IMR-90 (cell line): ENCODE data around the gene MRPL20. TPM values are rescaled to one million over a fixed set of nuclear protein-coding genes. Genes with fewer than 3 reads are reported as not detected.
"Not testable (repeated sequence)": the region's sequence is repeated elsewhere in the genome, so short reads cannot be mapped to it uniquely, and the experiment has no call there.

ENCODE experiments used
- ATAC-seq: fragments of 200-7000 bp; cut with Tn5 transposase; 2 replicates; pipeline ENCODE4 v1.9.1; 2020; ENCODE audit warnings: low read depth, mild to moderate bottlenecking, moderate library complexity
- BruUV-seq: library from RNA; stranded (reverse); fragments of 400-500 nt; replicated peaks from 2 replicates; lab custom pipeline; 2021; lab: Mats Ljungman, UMichigan
- CTCF ChIA-PET: fragments of 300-600 bp; formaldehyde crosslinking; extraction: SDS; loops from one replicate; lab custom pipeline; 2021; ENCODE audit warnings: antibody characterized with exemption; lab: Yijun Ruan, JAX
- POLR2A ChIA-PET: fragments of 300-600 bp; sonication (Branson Sonifier 250); formaldehyde crosslinking; loops from one replicate; lab custom pipeline; 2022; ENCODE audit warnings: antibody characterized with exemption; ENCODE audit not compliant: unreplicated experiment; lab: Charles Lee
- DNase-seq: peaks from one replicate; pipeline ENCODE4 v3.0.0; 2013
- H2AFZ ChIP-seq: replicated peaks from 2 replicates; pipeline ENCODE3; 2013; ENCODE audit warnings: low read length, mild to moderate bottlenecking; ENCODE audit not compliant: poor library complexity
- H2AK5ac ChIP-seq: 2 replicates; pipeline ENCODE4 v1.6.1; 2013; ENCODE audit warnings: low read depth, low read length, inconsistent platforms
- H2AK9ac ChIP-seq: replicated peaks from 2 replicates; pipeline ENCODE3; 2013; ENCODE audit warnings: mild to moderate bottlenecking, low read depth, low read length, moderate library complexity; ENCODE audit not compliant: poor library complexity
- H2BK120ac ChIP-seq: 2 replicates; pipeline ENCODE4 v1.6.1; 2013; ENCODE audit warnings: low read depth, low read length, inconsistent platforms
- H2BK15ac ChIP-seq: 3 replicates; pipeline ENCODE4 v1.6.1; 2013; ENCODE audit warnings: low read depth, low read length, inconsistent platforms
- H2BK20ac ChIP-seq: 2 replicates; pipeline ENCODE4 v1.6.1; 2013; ENCODE audit warnings: low read depth, mild to moderate bottlenecking, inconsistent platforms, low read length, moderate library complexity
- H2BK5ac ChIP-seq: 2 replicates; pipeline ENCODE4 v1.6.1; 2013; ENCODE audit warnings: mild to moderate bottlenecking, low read depth, low read length, inconsistent platforms; ENCODE audit not compliant: poor library complexity, severe bottlenecking
- H3K14ac ChIP-seq: replicated peaks from 2 replicates; pipeline ENCODE4 v1.6.1; 2013; ENCODE audit warnings: low read depth, low read length, inconsistent platforms
- H3K18ac ChIP-seq: 2 replicates; pipeline ENCODE4 v1.6.1; 2013; ENCODE audit warnings: low read depth, low read length, control low read depth
- H3K23ac ChIP-seq: 2 replicates; pipeline ENCODE4 v1.6.1; 2013; ENCODE audit warnings: low read depth, low read length, inconsistent platforms
- H3K27ac ChIP-seq: 2 replicates; pipeline ENCODE4 v1.5.1; 2013; ENCODE audit warnings: mild to moderate bottlenecking, control low read depth, low read length; ENCODE audit not compliant: insufficient read depth
- H3K27me3 ChIP-seq: 2 replicates; pipeline ENCODE4 v1.6.1; 2013; ENCODE audit warnings: low read length; ENCODE audit not compliant: control insufficient read depth, insufficient read depth
- H3K36me3 ChIP-seq: 2 replicates; pipeline ENCODE4 v1.6.1; 2013; ENCODE audit warnings: low read length, mixed read lengths; ENCODE audit not compliant: control insufficient read depth, insufficient read depth
- H3K4ac ChIP-seq: 2 replicates; pipeline ENCODE4 v1.6.1; 2013; ENCODE audit warnings: low read depth, low read length, inconsistent platforms
- H3K4me1 ChIP-seq: 2 replicates; pipeline ENCODE4 v1.6.1; 2013; ENCODE audit warnings: low read length, mixed read lengths; ENCODE audit not compliant: control insufficient read depth, insufficient read depth
- H3K4me2 ChIP-seq: 2 replicates; pipeline ENCODE4 v1.6.1; 2013; ENCODE audit warnings: low read depth, mild to moderate bottlenecking, control low read depth, low read length, moderate library complexity
- H3K4me3 ChIP-seq: 2 replicates; pipeline ENCODE4 v1.5.1; 2013; ENCODE audit warnings: low read depth, mild to moderate bottlenecking, control low read depth, low read length, moderate library complexity; ENCODE audit not compliant: insufficient read depth
- H3K56ac ChIP-seq: 2 replicates; pipeline ENCODE4 v1.6.1; 2013; ENCODE audit warnings: low read length, inconsistent platforms; ENCODE audit not compliant: insufficient read depth; ENCODE audit errors: extremely low read depth
- H3K79me1 ChIP-seq, 2 experiments: 2 replicates each; pipeline ENCODE4 v1.6.1; 2013; ENCODE audit warnings: low read length in 2 of 2, inconsistent platforms in 1 of 2, low read depth in 1 of 2
- H3K9ac ChIP-seq: 2 replicates; pipeline ENCODE4 v1.6.1; 2013; ENCODE audit warnings: low read depth, low read length, control low read depth
- H3K9me1 ChIP-seq: 2 replicates; pipeline ENCODE4 v1.6.1; 2013; ENCODE audit warnings: low read length, inconsistent platforms; ENCODE audit not compliant: insufficient read depth
- H3K9me3 ChIP-seq: 2 replicates; pipeline ENCODE4 v1.6.1; 2013; ENCODE audit warnings: low read length; ENCODE audit not compliant: control insufficient read depth, insufficient read depth
- H4K20me1 ChIP-seq: 2 replicates; pipeline ENCODE4 v1.6.1; 2013; ENCODE audit warnings: low read length, inconsistent platforms; ENCODE audit not compliant: insufficient read depth
- H4K5ac ChIP-seq: 2 replicates; pipeline ENCODE4 v1.6.1; 2013; ENCODE audit warnings: mild to moderate bottlenecking, low read depth, low read length, control low read depth
- H4K8ac ChIP-seq, 2 experiments: 2 replicates each; pipeline ENCODE4 v1.6.1; 2013; ENCODE audit warnings: low read depth in 2 of 2, low read length in 2 of 2, control low read depth in 1 of 2, inconsistent platforms in 1 of 2
- H4K91ac ChIP-seq: 2 replicates; pipeline ENCODE4 v1.6.1; 2013; ENCODE audit warnings: low read depth, low read length, inconsistent platforms; ENCODE audit not compliant: insufficient read depth
- WGBS, 2 experiments: methylation state at CpG; one replicate each; pipeline versions ENCODE4 v1.1.5 to v1.1.7; 2013; ENCODE audit warnings: missing lambda C conversion rate in 2 of 2; ENCODE audit not compliant: insufficient read length in 1 of 2; ENCODE audit errors: extremely low coverage in 2 of 2; 5-methylcytosine and 5-hydroxymethylcytosine counted together
- dilution Hi-C: fragments of 300-500 bp; cut with HindIII; formaldehyde crosslinking; loops from one replicate; pipeline ENCODE4 v1.14.3; 2018; ENCODE audit warnings: low sequenced_read_pairs; ENCODE audit not compliant: unreplicated experiment
- in situ Hi-C: fragments of 300-500 bp; cut with MboI; formaldehyde crosslinking; loops from 3 replicates; pipeline ENCODE4 v1.14.3; 2019; ENCODE audit warnings: low sequenced_read_pairs, inconsistent platforms, mixed read lengths
- intact Hi-C: fragments of 100-400 bp; cut with micrococcal nuclease; formaldehyde crosslinking; loops from 2 replicates; pipeline ENCODE4 v1.10.0; 2022
- polyA plus RNA-seq, 3 experiments: library from polyadenylated mRNA; depleted of rRNA; stranded (reverse); fragments of >200 nt; gene quantifications; 2 replicates each; pipeline ENCODE4 v1.2.3, GENCODE V29; 2012; ENCODE audit warnings: low replicate concordance in 1 of 3
- total RNA-seq: library from RNA; depleted of rRNA; stranded (reverse); fragments of >200 nt; gene quantifications from 2 replicates; pipeline ENCODE4 v1.2.3, GENCODE V29; 2012

MRPL20 gene
- total and polyA plus RNA-seq, 2 of the 4 experiments (the other 2 are of a cell fraction), result 141 to 157 TPM

GRCh38 chr1:1370094-1370493, 37.0 kb downstream of the MRPL20 start:
- WGBS, 2 experiments, result 100% methylated on average over 4 of the region's 14 CpGs; no CpG with 5 or more reads in 1 of the 2 experiments
- H3K27ac ChIP-seq, H4K91ac ChIP-seq, H3K18ac ChIP-seq, H2BK5ac ChIP-seq, H2AFZ ChIP-seq, dilution Hi-C loops, BruUV-seq, H3K23ac ChIP-seq, H3K4ac ChIP-seq, H3K14ac ChIP-seq, H3K9ac ChIP-seq, H2AK5ac ChIP-seq, H3K4me2 ChIP-seq, H3K36me3 ChIP-seq, H3K4me3 ChIP-seq, ATAC-seq, H2AK9ac ChIP-seq, H3K56ac ChIP-seq, H3K27me3 ChIP-seq, H3K9me1 ChIP-seq, H2BK120ac ChIP-seq, H3K9me3 ChIP-seq, H4K8ac ChIP-seq, H4K5ac ChIP-seq, DNase-seq, in situ Hi-C loops, intact Hi-C loops, H2BK15ac ChIP-seq, H2BK20ac ChIP-seq: not testable (repeated sequence)
- peaks cover 11% of the 10 kb centered on the region for H3K4me1 ChIP-seq
- peaks cover 11% of the 10 kb centered on the region; the same call in 1 of the 2 replicates for H4K20me1 ChIP-seq
- ChIA-PET CTCF (interaction anchor here (0.7 kb wide), 1 partner anchor 240 kb away, joined by 5 read pairs; no protein-coding TSS in a partner anchor), POLR2A (interaction anchor here (0.7 kb wide), 1 partner anchor 30 kb away, joined by 3 read pairs; no protein-coding TSS in a partner anchor)
- H3K79me1 ChIP-seq, result peaks cover 0 to 46% of the 10 kb centered on the region in 2 experiments; a peak in 2 of 4 replicates
